Spleen (tissue), 11 donors: ENCODE results near the gene TMEM158. TPM values are rescaled to one million over a fixed set of nuclear protein-coding genes. Genes with fewer than 3 reads are reported as not detected.

Experiments used
- DNase-seq: peaks from one replicate; pipeline ENCODE4 v3.0.0-alpha.2; 2020
- H3K27ac ChIP-seq, 8 donors: fragments of 200-600 bp; sonication (generic) in 7 of 8; 1 replicate in 4 of 8; 2 replicates in 4 of 8; pipeline versions ENCODE4 v1.5.0 to v1.8.0; 2016 to 2021; ENCODE audit warnings: inconsistent platforms in 4 of 8, mild to moderate bottlenecking in 4 of 8, moderate library complexity in 1 of 8
- H3K27me3 ChIP-seq, 7 donors: fragments of 200-600 bp; sonication (generic) in 6 of 7; replicated peaks in 1 of 7; 1 replicate in 4 of 7; 2 replicates in 3 of 7; pipeline versions ENCODE4 v1.5.0 to v1.8.0; 2016 to 2021; ENCODE audit warnings: inconsistent platforms in 3 of 7, mild to moderate bottlenecking in 1 of 7
- H3K36me3 ChIP-seq, 6 donors: fragments of 200-600 bp; sonication (generic) in 5 of 6; 1 replicate in 4 of 6; 2 replicates in 2 of 6; pipeline versions ENCODE4 v1.5.0 to v1.8.0; 2016 to 2021; ENCODE audit warnings: inconsistent platforms in 2 of 6
- H3K4me1 ChIP-seq, 6 donors: fragments of 200-600 bp; sonication (generic) in 5 of 6; 1 replicate in 3 of 6; 2 replicates in 3 of 6; pipeline versions ENCODE4 v1.5.0 to v1.8.0; 2016 to 2021; ENCODE audit warnings: inconsistent platforms in 3 of 6
- H3K4me3 ChIP-seq, 8 donors: fragments of 200-600 bp; sonication (generic) in 7 of 8; 1 replicate in 4 of 8; 2 replicates in 4 of 8; pipeline versions ENCODE4 v1.5.0 to v1.8.0; 2016 to 2021; ENCODE audit warnings: inconsistent platforms in 4 of 8, mild to moderate bottlenecking in 4 of 8, moderate library complexity in 2 of 8
- H3K9me3 ChIP-seq, 8 donors: fragments of 200-600 bp; sonication (generic) in 7 of 8; 1 replicate in 4 of 8; 2 replicates in 4 of 8; pipeline versions ENCODE4 v1.5.0 to v1.8.0; 2016 to 2021; ENCODE audit warnings: inconsistent platforms in 4 of 8
- CTCF ChIP-seq, 11 experiments: fragments of 200-600 bp in 7 of 11; fragments of 450-650 bp in 4 of 11; sonication (generic) in 4 of 11; IDR thresholded peaks in 8 of 11; conservative IDR thresholded peaks in 3 of 11; 1 replicate in 7 of 11; 2 replicates in 4 of 11; pipeline versions ENCODE4 v1.4.0 to v1.8.0; 2016 to 2021; ENCODE audit warnings: antibody characterized with exemption in 11 of 11, inconsistent platforms in 4 of 11, mild to moderate bottlenecking in 1 of 11
- POLR2A ChIP-seq, 3 donors: fragments of 450-650 bp; IDR thresholded peaks; one replicate each; pipeline ENCODE4 v1.5.1; 2017; ENCODE audit warnings: antibody characterized with exemption in 3 of 3, mild to moderate bottlenecking in 1 of 3
- POLR2AphosphoS5 ChIP-seq, 3 donors: sonication (generic); formaldehyde crosslinking; IDR thresholded peaks; one replicate each; pipeline ENCODE4 v1.5.1; 2017; ENCODE audit warnings: antibody characterized with exemption in 3 of 3
- WGBS, 5 donors: extraction: QIAGEN DNeasy Blood & Tissue Kit in 3 of 5; methylation state at CpG; one replicate each; pipeline versions ENCODE4 v1.1.5 to v1.1.7; 2013 to 2018; 5-methylcytosine and 5-hydroxymethylcytosine counted together
- intact Hi-C: fragments of 100-400 bp; cut with DNase I; formaldehyde crosslinking; loops from one replicate; pipeline ENCODE4 v1.15.0; 2023; ENCODE audit warnings: low total_unique reads
- polyA plus RNA-seq, 3 donors: library from polyadenylated mRNA; stranded (reverse); fragments of 200-250 nt; gene quantifications; one replicate each; pipeline ENCODE4 v1.2.1, GENCODE V29; 2013
- total RNA-seq, 7 donors: library from RNA; depleted of rRNA in 3 of 7; stranded (reverse); fragments of >200 nt in 3 of 7; fragmentation: NEBNext Ultra II Directional in 4 of 7; extraction: Animal tissue kit (Norgen Biotek cat#: 25700) in 4 of 7; gene quantifications; one replicate each; pipeline versions ENCODE4 v1.1.0 to v1.2.1, GENCODE V29; 2016 to 2021
- donor health status: healthy with polysubstance abuse.
- donor health status: DM: no; HTN: no; CAD: no; lungs with moderate emphysema.
- donor health status: DM: no; HTN: no; CAD: no.
- donor health status: Bipolar disorder and iron deficiency.
- donor health status: healthy.
- donor health status: DM: no; HTN: no; CAD: no.
- donor health status: DM: yes; HTN: yes; CAD: no.

The TMEM158 gene
- total and polyA plus RNA-seq, 10 donors = 0.26 to 1.7 (median 0.79) TPM; not detected in 1

- H3K4me3 ChIP-seq = no peak overlapping the region
- H3K4me1 ChIP-seq = no peaks in the 10 kb centered on the region
- peaks cover 0 to 22% (median 0%) of the 10 kb centered on the region in 7 donors for H3K27me3 ChIP-seq
- intact Hi-C loops = no loop called here
- H3K9me3 ChIP-seq = peaks cover 0 to 5% (median 1%) of the 10 kb centered on the region in 8 donors
- H3K36me3 ChIP-seq = no peaks in the 10 kb centered on the region
- TF ChIP-seq CTCF (IDR thresholded peaks at IDR 0.05 in 8 of 11, conservative IDR thresholded peaks at IDR 0.05 in 3 of 11) = no peak
- no peak overlapping the region for H3K27ac ChIP-seq
- WGBS, 5 donors = 57 to 74% (median 59%) methylated on average over 3 to 4 of the region's 4 CpGs
- no peak for DNase-seq
Measured at GRCh38 chr3:45240292-45240691, 14.2 kb upstream of the TMEM158 start.

- H3K4me1 ChIP-seq = no peaks in the 10 kb centered on the region
- H3K27me3 ChIP-seq = peaks cover 0 to 22% (median 0%) of the 10 kb centered on the region in 7 donors
- H3K36me3 ChIP-seq = no peaks in the 10 kb centered on the region
- DNase-seq = no peak
- H3K27ac ChIP-seq = no peak overlapping the region
- TF ChIP-seq POLR2AphosphoS5 (IDR thresholded peaks at IDR 0.05) = no peak
- TF ChIP-seq POLR2A (IDR thresholded peaks at IDR 0.05) = no peak
- TF ChIP-seq CTCF (IDR thresholded peaks at IDR 0.05 in 8 of 11, conservative IDR thresholded peaks at IDR 0.05 in 3 of 11) = no peak
- H3K4me3 ChIP-seq = no peak overlapping the region
- 80 to 95% (median 87%) methylated on average over 4 of the region's 4 CpGs for WGBS, 5 donors
- intact Hi-C loops = no loop called here
- peaks cover 0 to 6% (median 1%) of the 10 kb centered on the region in 8 donors for H3K9me3 ChIP-seq
Measured at GRCh38 chr3:45239254-45239653, 13.2 kb upstream of the TMEM158 start.

- 67 to 92% (median 84%) methylated on average over 2 of the region's 2 CpGs for WGBS, 5 donors
- intact Hi-C loops = no loop called here
- no peak for DNase-seq
Measured at GRCh38 chr3:45236964-45237363, 10.9 kb upstream of the TMEM158 start.

GRCh38 chr3:45235409-45235808, 9.3 kb upstream of the TMEM158 start:
- Histone ChIP-seq H3K36me3 (no peaks in the 10 kb centered on the region), H3K27ac (no peak overlapping the region), H3K27me3 (peaks cover 0 to 31% (median 0%) of the 10 kb centered on the region in 7 donors), H3K4me1 (no peaks in the 10 kb centered on the region), H3K4me3 (no peak overlapping the region), H3K9me3 (peaks cover 0 to 6% (median 1%) of the 10 kb centered on the region in 8 donors)
- DNase-seq = no peak
- TF ChIP-seq POLR2A (IDR thresholded peaks at IDR 0.05) = no peak
- TF ChIP-seq POLR2AphosphoS5 (IDR thresholded peaks at IDR 0.05) = no peak
- no peak for TF ChIP-seq CTCF (IDR thresholded peaks at IDR 0.05 in 8 of 11, conservative IDR thresholded peaks at IDR 0.05 in 3 of 11)
- WGBS, 5 donors = 84 to 95% (median 90%) methylated on average over 2 of the region's 2 CpGs
- intact Hi-C loops = no loop called here

More at GRCh38 chr3:45236964-45237363, 10.9 kb upstream of the TMEM158 start:
- TF ChIP-seq POLR2AphosphoS5 (IDR thresholded peaks at IDR 0.05) (no peak), POLR2A (IDR thresholded peaks at IDR 0.05) (no peak), CTCF (IDR thresholded peaks at IDR 0.05 in 8 of 11, conservative IDR thresholded peaks at IDR 0.05 in 3 of 11) (no peak)
- no peaks in the 10 kb centered on the region for H3K36me3 ChIP-seq
- no peaks in the 10 kb centered on the region for H3K4me1 ChIP-seq
- H3K4me3 ChIP-seq = no peak overlapping the region
- H3K27me3 ChIP-seq = peaks cover 0 to 24% (median 0%) of the 10 kb centered on the region in 7 donors
- H3K27ac ChIP-seq = no peak overlapping the region
- H3K9me3 ChIP-seq = peaks cover 0 to 6% (median 1%) of the 10 kb centered on the region in 8 donors
